ENCODE results near the gene CNTNAP2. TPM values are rescaled to one million over a fixed set of nuclear protein-coding genes. Genes with fewer than 3 reads are reported as not detected.

Gene CNTNAP2
- total RNA-seq, 1 donor from 2014 or later, result 0.22 TPM

DNA sequence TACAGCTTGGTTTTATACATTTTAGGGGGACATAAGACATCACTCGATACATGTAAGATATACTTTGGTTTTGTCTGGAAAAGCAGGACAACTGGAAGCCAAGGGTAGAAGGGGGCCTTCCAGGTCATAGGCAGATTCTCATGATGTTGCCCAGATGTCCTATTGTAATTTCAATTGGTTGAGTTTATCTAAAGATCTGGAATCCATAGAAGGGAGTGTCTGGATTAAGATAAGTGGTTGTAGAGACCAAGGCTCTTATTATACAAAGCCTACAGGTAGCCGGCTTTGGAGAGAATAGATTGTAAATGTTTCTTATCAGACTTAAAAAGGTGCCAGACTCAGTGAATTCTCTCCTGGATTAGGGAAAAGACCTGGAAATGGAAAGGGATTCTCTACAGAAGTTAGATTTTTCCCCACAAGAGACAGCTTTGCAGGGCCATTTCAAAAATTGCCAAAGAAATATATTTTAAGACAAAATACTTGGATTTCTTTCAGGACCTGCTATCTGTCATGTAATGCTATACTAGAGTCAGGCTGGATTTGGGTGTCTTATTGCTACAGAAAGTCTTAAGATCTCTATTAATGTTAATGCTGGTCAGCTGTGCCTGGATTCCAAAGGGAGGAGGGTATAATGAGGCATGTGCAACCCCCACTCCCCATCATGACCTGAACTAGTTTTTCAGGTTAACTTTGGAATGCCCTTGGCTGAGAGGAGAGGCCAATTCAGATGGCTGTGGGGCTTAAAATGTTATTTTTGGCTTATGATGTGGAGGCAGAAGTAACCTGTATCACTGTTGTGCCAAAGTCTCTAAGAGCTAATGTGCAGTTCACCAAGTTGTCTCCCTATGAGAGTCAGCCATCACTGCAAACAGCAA, 1962.8 kb downstream of the CNTNAP2 start:
- ATAC-seq, result peak; percentile 48
- DNase-seq, result no peak
- intact Hi-C loops (cut with micrococcal nuclease), result no loop called here

- no peak for DNase-seq
- intact Hi-C loops (cut with micrococcal nuclease), result no loop called here
- no peak for ATAC-seq
Observed at GRCh38 chr7:148083448-148083847, 1966.8 kb downstream of the CNTNAP2 start.

GRCh38 chr7:148084138-148084537, 1967.5 kb downstream of the CNTNAP2 start:
- intact Hi-C loops (cut with micrococcal nuclease), result no loop called here
- ATAC-seq, result peak; percentile 50
- DNase-seq, result no peak

- no peak for ATAC-seq
- intact Hi-C loops (cut with micrococcal nuclease), result no loop called here
- no peak for DNase-seq
Observed at GRCh38 chr7:148091882-148092281, 1975.3 kb downstream of the CNTNAP2 start.

DNA sequence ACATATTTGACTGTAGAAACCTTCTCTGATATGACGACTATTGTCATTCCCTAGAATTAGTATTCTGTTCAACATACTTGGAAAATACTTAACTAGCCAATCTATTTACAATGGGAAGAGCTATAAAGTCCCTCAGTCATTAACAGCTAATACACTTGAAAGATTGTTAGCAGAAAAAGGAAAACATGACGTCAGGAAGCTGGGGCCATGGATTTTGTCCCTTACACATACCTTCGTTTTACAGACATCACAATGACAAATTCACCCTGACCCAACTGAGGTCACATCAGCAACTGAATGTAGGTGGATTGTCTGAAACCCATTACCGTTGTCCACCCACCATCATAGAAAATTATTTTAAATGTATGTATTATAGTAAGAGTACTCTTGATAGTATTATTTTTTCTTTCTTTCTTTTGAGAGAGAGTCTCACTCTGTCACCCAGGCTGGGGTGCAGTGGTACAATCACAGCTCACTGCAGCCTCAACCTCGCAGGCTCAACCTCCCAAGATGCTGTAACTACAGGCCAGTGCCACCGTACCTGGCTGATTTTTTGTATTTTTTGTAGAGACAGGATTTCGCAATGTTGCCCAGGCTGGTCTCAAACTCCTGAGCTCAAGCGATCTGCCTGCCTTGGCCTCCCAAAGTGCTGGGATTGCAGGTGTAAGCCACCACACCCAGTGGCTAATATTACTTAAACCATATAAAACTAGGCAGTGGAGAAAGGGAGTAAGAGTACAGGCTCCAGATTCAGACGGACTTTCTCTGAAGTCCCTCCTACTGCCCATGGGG, 1977.0 kb downstream of the CNTNAP2 start:
- no peak for DNase-seq
- ATAC-seq, result no peak
- intact Hi-C loops (cut with micrococcal nuclease), result no loop called here

- intact Hi-C loops (cut with micrococcal nuclease), result no loop called here
- no peak for ATAC-seq
- DNase-seq, result no peak
Observed at GRCh38 chr7:148095066-148095465, 1978.5 kb downstream of the CNTNAP2 start.

DNA sequence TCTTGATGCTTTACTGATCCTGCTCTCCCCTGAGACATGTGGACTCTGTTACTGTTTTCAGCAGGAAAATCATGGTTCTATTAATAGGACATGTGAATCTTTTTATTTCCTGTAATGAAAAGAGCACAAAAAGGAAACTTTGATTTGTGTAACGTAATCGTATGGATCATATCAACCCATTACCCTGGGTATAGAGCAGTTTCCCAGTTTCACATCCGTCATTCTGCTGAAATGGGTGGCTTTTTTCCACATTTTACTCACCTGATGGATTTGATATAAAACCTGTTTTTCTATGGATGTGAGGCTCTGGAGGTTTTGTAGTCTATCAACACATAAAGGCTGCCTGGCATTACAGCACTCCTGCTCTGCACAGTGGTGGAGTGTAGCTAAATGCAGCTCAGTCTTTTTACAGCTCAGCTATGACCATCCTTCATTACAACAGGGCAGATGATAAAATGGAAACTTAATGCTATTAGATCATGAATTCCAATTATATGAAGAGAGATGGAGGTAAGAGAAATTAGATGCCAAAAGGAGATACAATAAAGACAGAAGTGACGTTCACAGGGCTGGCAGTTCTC, 1987.6 kb downstream of the CNTNAP2 start:
- intact Hi-C loops (cut with micrococcal nuclease), result no loop called here
- ATAC-seq, result no peak
- no peak for DNase-seq

GRCh38 chr7:148104924-148105323, 1988.3 kb downstream of the CNTNAP2 start:
- intact Hi-C loops (cut with micrococcal nuclease), result no loop called here
- DNase-seq (no peak), ATAC-seq (no peak)

DNA sequence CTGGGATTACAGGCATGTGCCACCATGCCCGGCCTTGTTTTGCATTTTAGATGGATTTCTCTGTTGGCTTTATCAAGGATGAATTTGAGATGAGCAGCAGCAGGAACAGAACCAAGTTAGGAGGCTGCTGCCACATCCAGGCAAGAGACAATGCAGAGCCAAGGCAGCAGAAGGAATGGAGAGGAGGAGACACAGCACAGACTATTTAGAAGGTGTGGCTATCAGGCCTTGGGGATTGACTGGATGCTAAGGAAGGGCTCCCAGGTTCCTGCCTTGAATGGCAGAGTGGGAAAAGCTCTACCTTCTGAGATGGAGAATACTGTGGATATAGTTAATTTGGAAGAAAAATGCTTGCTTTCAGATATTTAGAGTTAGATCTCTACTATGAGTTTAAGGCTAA, 1989.3 kb downstream of the CNTNAP2 start:
- no peak for ATAC-seq
- intact Hi-C loops (cut with micrococcal nuclease), result no loop called here
- DNase-seq, result no peak

- DNase-seq (no peak), ATAC-seq (no peak)
- intact Hi-C loops (cut with micrococcal nuclease), result no loop called here
Observed at GRCh38 chr7:148107443-148108127, 1991.0 kb downstream of the CNTNAP2 start.

DNA sequence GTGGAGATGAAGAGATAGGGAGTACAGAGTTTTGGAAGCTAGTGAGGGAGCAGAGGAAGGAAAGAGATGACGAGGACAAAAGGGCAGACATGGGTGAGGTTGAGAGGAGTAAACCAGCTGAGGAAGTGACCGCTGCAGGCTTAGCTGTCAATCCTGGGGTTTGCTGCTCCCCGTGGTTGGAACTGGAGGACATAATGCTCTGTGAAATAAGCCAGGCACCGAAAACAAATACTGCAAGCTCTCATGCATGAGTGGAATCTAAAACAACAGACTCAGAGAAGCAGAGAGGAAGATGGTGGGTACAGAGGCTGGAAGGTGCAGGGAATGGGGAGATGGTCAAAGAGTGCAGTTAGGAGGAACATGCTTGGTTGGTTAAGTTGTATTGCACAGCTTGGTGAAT, 1991.8 kb downstream of the CNTNAP2 start:
- no peak for ATAC-seq
- intact Hi-C loops (cut with micrococcal nuclease), result no loop called here
- no peak for DNase-seq

GRCh38 chr7:148110097-148110868, 1993.7 kb downstream of the CNTNAP2 start:
- peak; percentile 63 for ATAC-seq
- intact Hi-C loops (cut with micrococcal nuclease), result no loop called here
- DNase-seq, result no peak

GRCh38 chr7:148114804-148115203, 1998.2 kb downstream of the CNTNAP2 start:
- DNase-seq (no peak), ATAC-seq (no peak)
- intact Hi-C loops (cut with micrococcal nuclease), result no loop called here

DNA sequence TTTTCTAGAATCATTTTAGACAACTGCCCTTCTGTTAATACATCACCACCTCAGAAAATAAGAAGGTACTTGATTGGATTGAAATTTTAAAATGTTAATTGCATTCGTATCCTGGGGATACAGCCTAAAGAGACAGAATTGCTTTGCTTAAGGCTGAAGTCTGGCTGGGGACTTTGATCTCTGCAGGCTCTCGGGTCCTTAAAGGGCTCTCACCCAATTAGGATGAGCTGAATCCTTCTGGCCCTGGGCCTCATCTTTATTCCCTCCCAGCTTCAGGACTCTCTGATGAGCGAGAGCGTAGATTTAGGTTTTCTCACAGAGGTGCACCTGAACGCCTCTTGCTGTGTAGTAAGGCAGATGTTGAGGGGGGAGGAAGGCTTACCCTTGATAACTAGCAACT, 1998.7 kb downstream of the CNTNAP2 start:
- ATAC-seq (no peak), DNase-seq (no peak)
- intact Hi-C loops (cut with micrococcal nuclease), result no loop called here

DNA sequence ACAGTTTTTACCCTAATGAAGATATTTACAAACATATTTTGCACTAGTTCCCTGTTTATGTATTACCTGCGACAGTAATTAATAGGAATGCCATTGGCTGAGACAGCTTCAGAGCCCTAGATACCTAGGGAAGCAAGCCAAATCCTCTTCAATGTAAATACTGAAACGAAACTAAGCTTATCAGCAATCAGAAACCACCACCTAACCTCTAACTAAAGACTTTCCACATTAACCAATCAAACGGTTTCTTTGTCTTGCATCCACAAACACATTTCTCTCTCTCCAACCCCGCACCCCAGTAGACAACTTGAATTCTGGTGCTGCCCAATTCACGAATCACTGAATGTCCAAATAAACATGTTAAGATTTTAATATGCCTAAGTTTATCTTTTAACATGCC, 1999.6 kb downstream of the CNTNAP2 start:
- ATAC-seq (no peak), DNase-seq (no peak)
- intact Hi-C loops (cut with micrococcal nuclease), result no loop called here

DNA sequence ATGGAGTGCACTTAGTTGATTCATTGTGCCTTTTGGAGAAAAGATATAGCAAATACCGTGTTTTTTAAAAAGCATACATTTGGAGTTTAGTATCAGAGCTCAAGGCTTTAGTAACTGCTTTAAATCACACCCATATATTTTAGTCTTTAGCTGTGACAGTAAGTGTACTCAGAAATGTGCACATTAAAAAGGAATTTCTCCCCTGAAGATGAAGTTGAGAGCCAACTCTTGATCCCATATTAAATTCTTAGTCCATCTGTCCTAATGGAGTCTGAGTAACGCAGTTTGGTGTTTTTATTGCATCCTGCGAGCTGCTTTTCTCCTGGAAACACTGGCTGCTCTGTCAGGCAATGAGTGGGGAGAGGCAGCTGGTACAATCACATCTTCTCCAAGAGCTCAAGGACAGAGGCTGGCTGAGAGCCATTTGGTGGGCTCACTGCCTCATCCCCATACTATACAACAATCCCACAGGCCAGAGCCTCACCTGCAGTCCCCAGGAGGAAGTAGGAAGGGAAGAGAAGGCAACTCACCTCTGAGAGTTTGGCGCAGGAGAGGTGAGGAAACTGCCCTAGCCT, 2000.3 kb downstream of the CNTNAP2 start:
- no peak for ATAC-seq
- intact Hi-C loops (cut with micrococcal nuclease), result no loop called here
- no peak for DNase-seq

- no peak for ATAC-seq
- intact Hi-C loops (cut with micrococcal nuclease), result no loop called here
- no peak for DNase-seq
Observed at GRCh38 chr7:148118371-148118770, 2001.8 kb downstream of the CNTNAP2 start.

DNA sequence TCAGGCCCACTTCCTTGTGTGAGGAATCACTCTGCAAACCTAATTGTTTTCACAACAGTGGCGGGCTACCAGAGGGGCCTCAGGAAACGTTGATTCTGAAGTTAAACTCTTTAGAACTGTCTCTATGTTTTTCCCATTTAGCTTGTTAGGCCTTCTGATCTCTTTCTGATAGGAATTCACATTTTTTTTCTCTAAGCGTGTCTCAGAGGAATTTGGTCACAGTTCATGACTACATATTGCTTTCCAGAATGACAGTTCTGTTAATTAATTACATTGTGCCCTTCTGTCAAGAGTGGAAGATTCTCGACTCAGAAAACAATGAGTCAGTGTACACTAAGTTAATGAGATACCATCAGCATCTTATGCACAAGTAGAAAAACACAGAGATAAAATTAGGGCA, 2004.8 kb downstream of the CNTNAP2 start:
- no peak for DNase-seq
- intact Hi-C loops (cut with micrococcal nuclease), result no loop called here
- ATAC-seq, result no peak

DNA sequence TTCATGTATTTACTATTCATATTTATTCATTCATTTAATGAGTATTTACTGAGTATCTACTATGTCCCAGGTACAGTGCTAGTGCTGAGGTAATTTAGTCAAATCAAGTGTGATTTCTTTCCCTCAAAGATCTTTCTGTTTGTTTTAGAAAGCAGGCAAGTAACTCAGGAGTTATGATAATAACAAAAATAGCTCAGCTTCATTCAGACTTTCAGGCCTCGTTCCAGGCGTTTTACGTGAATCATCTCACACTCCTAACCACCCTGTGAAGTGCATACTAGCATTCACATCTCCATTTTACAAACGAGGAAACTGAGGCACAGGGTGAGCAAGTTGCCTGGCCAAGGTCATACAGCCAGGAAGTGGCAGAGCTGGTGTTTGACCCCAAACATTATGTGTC, 2005.2 kb downstream of the CNTNAP2 start:
- intact Hi-C loops (cut with micrococcal nuclease), result no loop called here
- DNase-seq (no peak), ATAC-seq (no peak)

All from left ventricle myocardium superior (tissue), 1 donor.